Endodermal cell (in vitro differentiated cells): Measurements from ENCODE around the gene NEMP1. TPM values are rescaled to one million over a fixed set of nuclear protein-coding genes. Genes with fewer than 3 reads are reported as not detected.
"Not testable (repeated sequence)": the region's sequence is repeated elsewhere in the genome, so short reads cannot be mapped to it uniquely, and the experiment has no call there.

Experiments used
- DNase-seq: peaks from one replicate; pipeline ENCODE4 v3.0.0-alpha.2; 2017
- H3K27ac ChIP-seq: 2 replicates; pipeline ENCODE4 v1.5.1; 2013; ENCODE audit warnings: mild to moderate bottlenecking, low read depth, low read length, moderate library complexity
- H3K27me3 ChIP-seq: 2 replicates; pipeline ENCODE4 v1.6.1; 2013; ENCODE audit warnings: mild to moderate bottlenecking, low read length, moderate library complexity; ENCODE audit not compliant: insufficient read depth, control insufficient read depth, poor library complexity, severe bottlenecking
- H3K36me3 ChIP-seq: 2 replicates; pipeline ENCODE4 v1.7.0; 2013; ENCODE audit warnings: mild to moderate bottlenecking, low read length, moderate library complexity; ENCODE audit not compliant: control insufficient read depth, insufficient read depth
- H3K4me1 ChIP-seq: one replicate; pipeline ENCODE4 v1.7.0; 2013; ENCODE audit warnings: low read length; ENCODE audit not compliant: control insufficient read depth, insufficient read depth
- H3K4me3 ChIP-seq: 2 replicates; pipeline ENCODE4 v1.5.1; 2013; ENCODE audit warnings: mild to moderate bottlenecking, low read length, moderate library complexity
- H3K9ac ChIP-seq: 2 replicates; pipeline ENCODE4 v1.6.1; 2013; ENCODE audit warnings: mild to moderate bottlenecking, low read length, moderate library complexity; ENCODE audit not compliant: poor library complexity, severe bottlenecking; ENCODE audit errors: extremely low read depth
- H3K9me3 ChIP-seq: 2 replicates; pipeline ENCODE4 v1.6.1; 2013; ENCODE audit warnings: mild to moderate bottlenecking, low read length, moderate library complexity; ENCODE audit not compliant: control insufficient read depth
- H3K27ac Mint-ChIP-seq: 2 replicates; pipeline ENCODE4 v1.8.0; 2020; ENCODE audit warnings: mixed read lengths
- H3K27me3 Mint-ChIP-seq: 2 replicates; pipeline ENCODE4 v1.8.0; 2021; ENCODE audit warnings: mild to moderate bottlenecking, mixed read lengths; ENCODE audit not compliant: insufficient read depth
- H3K36me3 Mint-ChIP-seq: 2 replicates; pipeline ENCODE4 v1.8.0; 2020; ENCODE audit warnings: low read depth, mixed read lengths
- H3K4me1 Mint-ChIP-seq: 2 replicates; pipeline ENCODE4 v1.8.0; 2020; ENCODE audit warnings: mixed read lengths
- H3K4me3 Mint-ChIP-seq: 2 replicates; pipeline ENCODE4 v1.8.0; 2020; ENCODE audit warnings: mild to moderate bottlenecking, moderate library complexity, mixed read lengths
- H3K9me3 Mint-ChIP-seq: 2 replicates; pipeline ENCODE4 v1.8.0; 2020; ENCODE audit warnings: mild to moderate bottlenecking, mixed read lengths
- WGBS, 2 experiments: methylation state at CpG; one replicate each; pipeline versions ENCODE4 v1.1.5 to v1.1.7; 2013; ENCODE audit warnings: missing lambda C conversion rate in 2 of 2, mixed read lengths in 1 of 2; ENCODE audit not compliant: insufficient coverage in 1 of 2, insufficient read length in 1 of 2; 5-methylcytosine and 5-hydroxymethylcytosine counted together
- total RNA-seq, 2 donors: library from RNA; stranded (reverse); fragmentation: NEBNext Ultra II Directional in 1 of 2; extraction: Animal tissue kit (Norgen Biotek cat#: 25700) in 1 of 2; gene quantifications; 2 replicates in 1 of 2; 3 replicates in 1 of 2; pipeline ENCODE4 v1.2.1, GENCODE V29; 2021
- TF ChIP-seq, protein P1 (sequence below): fragments of 200-600 bp; sonication (generic); conservative IDR thresholded peaks from 2 replicates; pipeline ENCODE4 v1.5.0; 2021; ENCODE audit warnings: antibody characterized with exemption, mild to moderate bottlenecking

The NEMP1 gene
- total RNA-seq, 2 donors from 2014 or later = 36.3 to 52.6 TPM

DNA sequence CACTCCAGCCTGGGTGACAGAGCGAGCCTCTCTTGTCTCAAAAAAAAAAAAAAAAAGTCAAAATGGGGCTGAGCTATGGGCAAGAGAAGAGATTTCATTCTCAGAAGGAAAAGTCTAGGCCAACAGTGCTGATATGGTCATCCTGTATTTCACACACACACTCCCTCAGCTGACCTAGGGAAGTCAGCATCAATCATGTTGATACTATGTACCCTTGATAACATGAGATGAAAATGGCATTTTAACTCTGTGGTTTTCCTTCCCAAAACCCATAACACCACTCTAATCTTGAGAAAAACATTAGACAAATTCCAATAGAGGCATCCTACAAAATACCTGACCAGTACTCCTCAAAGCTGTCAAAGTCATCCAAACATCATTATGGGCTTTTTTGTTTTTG lies 2.3 kb upstream of the NEMP1 start:
- Histone ChIP-seq H3K27ac (no peak overlapping the region), H3K27me3 (no peaks in the 10 kb centered on the region), H3K9ac (no peak overlapping the region), H3K36me3 (peaks cover 3% of the 10 kb centered on the region), H3K4me3 (no peak overlapping the region), H3K9me3 (no peaks in the 10 kb centered on the region), H3K4me1 (no peaks in the 10 kb centered on the region)
- H3K9me3 Mint-ChIP-seq = no peaks in the 10 kb centered on the region
- H3K27me3 Mint-ChIP-seq = peaks cover 2% of the 10 kb centered on the region
- peaks cover 3% of the 10 kb centered on the region for H3K4me1 Mint-ChIP-seq
- H3K4me3 Mint-ChIP-seq = no peak overlapping the region
- TF ChIP-seq, protein P1, sequence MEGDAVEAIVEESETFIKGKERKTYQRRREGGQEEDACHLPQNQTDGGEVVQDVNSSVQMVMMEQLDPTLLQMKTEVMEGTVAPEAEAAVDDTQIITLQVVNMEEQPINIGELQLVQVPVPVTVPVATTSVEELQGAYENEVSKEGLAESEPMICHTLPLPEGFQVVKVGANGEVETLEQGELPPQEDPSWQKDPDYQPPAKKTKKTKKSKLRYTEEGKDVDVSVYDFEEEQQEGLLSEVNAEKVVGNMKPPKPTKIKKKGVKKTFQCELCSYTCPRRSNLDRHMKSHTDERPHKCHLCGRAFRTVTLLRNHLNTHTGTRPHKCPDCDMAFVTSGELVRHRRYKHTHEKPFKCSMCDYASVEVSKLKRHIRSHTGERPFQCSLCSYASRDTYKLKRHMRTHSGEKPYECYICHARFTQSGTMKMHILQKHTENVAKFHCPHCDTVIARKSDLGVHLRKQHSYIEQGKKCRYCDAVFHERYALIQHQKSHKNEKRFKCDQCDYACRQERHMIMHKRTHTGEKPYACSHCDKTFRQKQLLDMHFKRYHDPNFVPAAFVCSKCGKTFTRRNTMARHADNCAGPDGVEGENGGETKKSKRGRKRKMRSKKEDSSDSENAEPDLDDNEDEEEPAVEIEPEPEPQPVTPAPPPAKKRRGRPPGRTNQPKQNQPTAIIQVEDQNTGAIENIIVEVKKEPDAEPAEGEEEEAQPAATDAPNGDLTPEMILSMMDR = no peak
- peaks cover 3% of the 10 kb centered on the region for H3K36me3 Mint-ChIP-seq
- WGBS, 2 experiments = 100% methylated on average over 1 of the region's 1 CpG; no CpG with 5 or more reads in 1 of the 2 experiments
- no peak overlapping the region for H3K27ac Mint-ChIP-seq
- no peak for DNase-seq

DNA sequence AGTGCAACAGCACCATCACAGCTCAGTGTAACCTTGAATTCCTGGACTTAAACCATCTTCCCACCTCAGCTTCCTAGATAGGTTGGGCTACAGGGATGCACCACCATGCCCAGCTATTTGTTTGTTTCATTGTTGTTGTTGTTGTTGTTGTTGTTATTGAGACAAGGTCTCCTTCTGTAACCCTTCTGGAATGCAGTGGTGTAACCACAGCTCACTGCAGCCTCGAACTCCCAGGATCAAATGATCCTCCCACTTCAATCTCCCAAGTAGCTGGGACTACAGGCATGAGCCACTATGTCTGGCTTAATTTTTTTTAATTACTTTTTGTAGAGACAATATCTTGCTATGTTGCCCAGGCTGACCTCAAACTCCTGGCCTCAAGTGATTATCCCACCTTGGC lies 1.2 kb upstream of the NEMP1 start:
- TF ChIP-seq, protein P1 = no peak
- Mint-ChIP-seq H3K4me3 (no peak overlapping the region), H3K9me3 (no peaks in the 10 kb centered on the region), H3K27ac (no peak overlapping the region), H3K4me1 (peaks cover 2% of the 10 kb centered on the region), H3K36me3 (peaks cover 3% of the 10 kb centered on the region), H3K27me3 (peaks cover 2% of the 10 kb centered on the region)
- Histone ChIP-seq H3K27me3 (no peaks in the 10 kb centered on the region), H3K4me3 (no peak overlapping the region), H3K27ac (no peak overlapping the region), H3K9ac (no peak overlapping the region), H3K4me1 (no peaks in the 10 kb centered on the region), H3K9me3 (no peaks in the 10 kb centered on the region), H3K36me3 (peaks cover 3% of the 10 kb centered on the region)
- no peak for DNase-seq
- 91 to 95% methylated on average over 1 of the region's 1 CpG for WGBS, 2 experiments

DNA sequence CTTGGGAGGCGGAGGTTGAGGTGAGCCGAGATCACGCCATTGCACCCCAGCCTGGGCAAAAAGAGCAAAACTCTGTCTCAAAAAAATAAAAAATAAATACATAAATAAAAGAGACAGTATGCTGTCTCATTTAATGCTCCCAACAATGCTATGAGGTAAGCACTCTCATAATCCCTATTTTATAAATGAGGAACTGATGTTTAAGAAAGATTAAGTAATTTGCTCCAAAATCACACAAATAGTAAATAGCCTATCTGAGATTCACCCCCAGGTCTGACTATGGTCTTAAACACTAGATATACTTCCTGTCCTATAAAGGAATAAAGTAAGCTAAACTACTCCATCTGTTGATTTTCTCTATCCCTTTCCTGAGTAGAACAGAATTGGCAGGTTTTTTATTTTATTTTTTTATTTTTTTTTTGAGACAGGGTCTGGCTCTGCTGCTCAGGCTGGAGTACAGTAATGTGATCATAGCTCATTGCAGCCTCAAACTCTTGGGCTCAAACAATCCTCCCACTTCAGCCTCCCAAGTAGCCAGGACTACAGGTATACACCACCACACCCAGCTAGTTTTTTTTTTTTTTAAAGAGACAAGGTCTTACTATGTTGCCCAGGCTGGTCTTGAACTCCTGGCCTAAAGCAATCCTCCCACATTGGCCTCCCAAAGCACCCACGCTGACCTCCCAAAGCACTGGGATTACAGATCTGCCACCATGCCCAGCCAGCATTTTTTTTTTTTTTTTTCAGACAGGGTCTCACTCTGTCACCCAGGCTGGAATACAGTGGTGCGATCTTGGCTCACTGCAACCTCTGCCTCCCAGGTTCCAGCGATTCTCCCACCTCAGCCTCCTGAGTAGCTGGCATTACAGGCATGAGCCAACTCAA lies 4.8 kb downstream of the NEMP1 start:
- not testable (repeated sequence) for H3K4me3 ChIP-seq, H3K27ac Mint-ChIP-seq, H3K9ac ChIP-seq, H3K27me3 ChIP-seq, H3K9me3 Mint-ChIP-seq, H3K27ac ChIP-seq, H3K4me1 Mint-ChIP-seq, DNase-seq, H3K4me3 Mint-ChIP-seq, H3K9me3 ChIP-seq, H3K27me3 Mint-ChIP-seq, H3K4me1 ChIP-seq
- peaks cover 35% of the 10 kb centered on the region for H3K36me3 ChIP-seq
- 94 to 100% methylated on average over 1 to 6 of the region's 6 CpGs for WGBS, 2 experiments
- peaks cover 28% of the 10 kb centered on the region for H3K36me3 Mint-ChIP-seq
